Parathyroid adenoma (tissue), 2 donors: Measurements from ENCODE around the gene GALNT11.

Source experiments
- H2AFZ ChIP-seq: fragments of 300-600 bp; sonication (generic); one replicate; pipeline ENCODE4 v1.7.0; 2017; ENCODE audit warnings: antibody characterized with exemption, mild to moderate bottlenecking
- H3K27ac ChIP-seq: fragments of 300-600 bp; sonication (generic); one replicate; pipeline ENCODE4 v1.7.0; 2017
- H3K27me3 ChIP-seq: fragments of 300-600 bp; sonication (generic); one replicate; pipeline ENCODE4 v1.7.0; 2017; ENCODE audit warnings: low read length; ENCODE audit not compliant: control insufficient read depth, insufficient read depth
- H3K36me3 ChIP-seq: fragments of 300-600 bp; sonication (generic); one replicate; pipeline ENCODE4 v1.7.0; 2017; ENCODE audit warnings: low read length; ENCODE audit not compliant: control insufficient read depth, insufficient read depth
- H3K4me1 ChIP-seq: fragments of 300-600 bp; sonication (generic); one replicate; pipeline ENCODE4 v1.7.0; 2017; ENCODE audit warnings: control low read depth
- H3K4me2 ChIP-seq: fragments of 300-600 bp; sonication (generic); one replicate; pipeline ENCODE4 v1.7.0; 2017; ENCODE audit warnings: low read length
- H3K4me3 ChIP-seq: fragments of 300-600 bp; sonication (generic); one replicate; pipeline ENCODE4 v1.7.0; 2017; ENCODE audit warnings: low read depth, low read length
- H3K79me2 ChIP-seq: fragments of 300-600 bp; sonication (generic); one replicate; pipeline ENCODE4 v1.7.0; 2017; ENCODE audit warnings: control low read depth
- H3K9ac ChIP-seq: fragments of 300-600 bp; sonication (generic); one replicate; pipeline ENCODE4 v1.7.0; 2017; ENCODE audit warnings: mild to moderate bottlenecking
- H3K9me3 ChIP-seq: fragments of 300-600 bp; sonication (generic); one replicate; pipeline ENCODE4 v1.7.0; 2017; ENCODE audit warnings: low read length; ENCODE audit not compliant: control insufficient read depth
- CTCF ChIP-seq: fragments of 300-600 bp; sonication (generic); IDR thresholded peaks from one replicate; pipeline ENCODE4 v1.7.0; 2017; ENCODE audit warnings: antibody characterized with exemption, mild to moderate bottlenecking
- donor health status: primary hyperparathyroidism.

Gene GALNT11

GRCh38 chr7:152130658-152131590 is 105.5 kb downstream of the GALNT11 start:
- Histone ChIP-seq H3K4me2 (no peak overlapping the region), H3K4me1 (no peaks in the 10 kb centered on the region), H3K4me3 (no peak overlapping the region), H3K27ac (no peak overlapping the region), H3K79me2 (no peaks in the 10 kb centered on the region), H3K36me3 (no peaks in the 10 kb centered on the region), H3K9ac (no peak overlapping the region), H3K9me3 (no peaks in the 10 kb centered on the region), H2AFZ (no peak overlapping the region), H3K27me3 (no peaks in the 10 kb centered on the region)
- no peak for TF ChIP-seq CTCF

GRCh38 chr7:152131981-152132494 is 106.6 kb downstream of the GALNT11 start:
- no peak overlapping the region for H3K27ac ChIP-seq
- no peak overlapping the region for H3K4me2 ChIP-seq
- no peaks in the 10 kb centered on the region for H3K79me2 ChIP-seq
- no peak overlapping the region for H2AFZ ChIP-seq
- H3K4me3 ChIP-seq = no peak overlapping the region
- no peak overlapping the region for H3K9ac ChIP-seq
- no peaks in the 10 kb centered on the region for H3K4me1 ChIP-seq
- H3K27me3 ChIP-seq = no peaks in the 10 kb centered on the region
- TF ChIP-seq CTCF = no peak
- H3K9me3 ChIP-seq = no peaks in the 10 kb centered on the region
- H3K36me3 ChIP-seq = no peaks in the 10 kb centered on the region

- Histone ChIP-seq H3K4me1 (no peaks in the 10 kb centered on the region), H3K79me2 (no peaks in the 10 kb centered on the region), H3K27ac (no peak overlapping the region), H3K4me2 (no peak overlapping the region), H3K4me3 (no peak overlapping the region), H3K9me3 (no peaks in the 10 kb centered on the region), H3K27me3 (no peaks in the 10 kb centered on the region), H2AFZ (no peak overlapping the region), H3K36me3 (no peaks in the 10 kb centered on the region), H3K9ac (no peak overlapping the region)
- TF ChIP-seq CTCF = no peak
Measured at GRCh38 chr7:152132812-152133211, 107.3 kb downstream of the GALNT11 start.

GRCh38 chr7:152133804-152134203 is 108.3 kb downstream of the GALNT11 start:
- H3K27ac ChIP-seq = no peak overlapping the region

More at GRCh38 chr7:152133804-152134203, 108.3 kb downstream of the GALNT11 start:
- TF ChIP-seq CTCF = no peak
- Histone ChIP-seq H3K36me3 (no peaks in the 10 kb centered on the region), H3K4me1 (no peaks in the 10 kb centered on the region), H3K4me2 (no peak overlapping the region), H3K9me3 (no peaks in the 10 kb centered on the region), H3K79me2 (no peaks in the 10 kb centered on the region), H3K9ac (no peak overlapping the region), H2AFZ (no peak overlapping the region), H3K27me3 (no peaks in the 10 kb centered on the region), H3K4me3 (no peak overlapping the region)
